ENCODE results near the gene C1QA. TPM values are rescaled to one million over a fixed set of nuclear protein-coding genes. Genes with fewer than 3 reads are reported as not detected.

Gene C1QA
- total RNA-seq, 1 experiment from 2014 or later = not detected

- no peak for TF ChIP-seq EZH2phosphoT487 (IDR thresholded peaks at IDR 0.05; ENCODE audit: borderline replicate concordance, low read length)
- no peak for TF ChIP-seq EZH2 (IDR thresholded peaks at IDR 0.05; ENCODE audit: low read length, unreplicated experiment)
- TF ChIP-seq CTCF (conservative IDR thresholded peaks at IDR 0.05; ENCODE audit: low read depth, low read length) = no peak
- ATAC-seq (no peak), DNase-seq (no peak)
- Histone ChIP-seq H3K36me3 (ENCODE audit: low read depth, low read length) (no peaks in the 10 kb centered on the region), H3K9me2 (replicated peaks; ENCODE audit: low read length) (no peaks in the 10 kb centered on the region), H3K79me2 (ENCODE audit: low read length) (no peaks in the 10 kb centered on the region), H2AFZ (ENCODE audit: low read length) (no peak overlapping the region), H3K27ac (ENCODE audit: low read length) (no peak overlapping the region), H3K4me3 (ENCODE audit: low read length) (no peak overlapping the region), H3F3A (ENCODE audit: low read length, unreplicated experiment) (no peaks in the 10 kb centered on the region), H3K27me3 (ENCODE audit: low read length) (peaks cover 10% of the 10 kb centered on the region), H3K4me1 (ENCODE audit: insufficient read depth, low read length) (no peaks in the 10 kb centered on the region), H3K9ac (ENCODE audit: low read length) (no peak overlapping the region), H3K4me2 (ENCODE audit: low read length) (no peak overlapping the region), H4K20me1 (ENCODE audit: low read length) (no peaks in the 10 kb centered on the region), H3K9me3 (ENCODE audit: low read length) (no peaks in the 10 kb centered on the region)
- CTCF ChIA-PET = no interaction called here
- BruUV-seq (replicated peaks) = no TSS peak
- POLR2A ChIA-PET (ENCODE audit: unreplicated experiment) = no interaction called here
- intact Hi-C loops (cut with micrococcal nuclease) = no loop called here
Observed at GRCh38 chr1:22661880-22662279, 25.5 kb downstream of the C1QA start.

GRCh38 chr1:22662318-22662717 lies 25.9 kb downstream of the C1QA start:
- peaks cover 9% of the 10 kb centered on the region; the same call in 1 of the 2 replicates for H3K27me3 ChIP-seq (ENCODE audit: low read length)
- no peaks in the 10 kb centered on the region for H3K79me2 ChIP-seq (ENCODE audit: low read length)
- CTCF ChIA-PET = no interaction called here
- TF ChIP-seq CTCF (conservative IDR thresholded peaks at IDR 0.05; ENCODE audit: low read depth, low read length) (no peak), EZH2 (IDR thresholded peaks at IDR 0.05; ENCODE audit: low read length, unreplicated experiment) (no peak), EZH2phosphoT487 (IDR thresholded peaks at IDR 0.05; ENCODE audit: borderline replicate concordance, low read length) (no peak)
- H3K4me3 ChIP-seq (ENCODE audit: low read length) = no peak overlapping the region
- no TSS peak for BruUV-seq (replicated peaks)
- peak; percentile 22; the same call in 1 of the 2 replicates for ATAC-seq
- no peaks in the 10 kb centered on the region for H3K4me1 ChIP-seq (ENCODE audit: insufficient read depth, low read length)
- POLR2A ChIA-PET (ENCODE audit: unreplicated experiment) = no interaction called here
- H3F3A ChIP-seq (ENCODE audit: low read length, unreplicated experiment) = no peaks in the 10 kb centered on the region
- no peaks in the 10 kb centered on the region for H3K9me2 ChIP-seq (replicated peaks; ENCODE audit: low read length)
- peak; percentile 28 for DNase-seq
- H3K36me3 ChIP-seq (ENCODE audit: low read depth, low read length) = no peaks in the 10 kb centered on the region
- no peak overlapping the region for H2AFZ ChIP-seq (ENCODE audit: low read length)
- no peak overlapping the region for H3K4me2 ChIP-seq (ENCODE audit: low read length)
- intact Hi-C loops (cut with micrococcal nuclease) = no loop called here
- H3K9me3 ChIP-seq (ENCODE audit: low read length) = no peaks in the 10 kb centered on the region
- no peaks in the 10 kb centered on the region for H4K20me1 ChIP-seq (ENCODE audit: low read length)
- H3K9ac ChIP-seq (ENCODE audit: low read length) = no peak overlapping the region
- no peak overlapping the region for H3K27ac ChIP-seq (ENCODE audit: low read length)

- no peaks in the 10 kb centered on the region for H3K9me2 ChIP-seq (replicated peaks; ENCODE audit: low read length)
- no peak overlapping the region for H3K27ac ChIP-seq (ENCODE audit: low read length)
- no peaks in the 10 kb centered on the region for H3K79me2 ChIP-seq (ENCODE audit: low read length)
- H2AFZ ChIP-seq (ENCODE audit: low read length) = no peak overlapping the region
- intact Hi-C loops (cut with micrococcal nuclease) = no loop called here
- H3K4me3 ChIP-seq (ENCODE audit: low read length) = no peak overlapping the region
- no peak overlapping the region for H3K4me2 ChIP-seq (ENCODE audit: low read length)
- H3K27me3 ChIP-seq (ENCODE audit: low read length) = peaks cover 9% of the 10 kb centered on the region
- no peaks in the 10 kb centered on the region for H3K36me3 ChIP-seq (ENCODE audit: low read depth, low read length)
- no peak for TF ChIP-seq EZH2phosphoT487 (IDR thresholded peaks at IDR 0.05; ENCODE audit: borderline replicate concordance, low read length)
- TF ChIP-seq CTCF (conservative IDR thresholded peaks at IDR 0.05; ENCODE audit: low read depth, low read length) = no peak
- no peak for TF ChIP-seq EZH2 (IDR thresholded peaks at IDR 0.05; ENCODE audit: low read length, unreplicated experiment)
- H3K4me1 ChIP-seq (ENCODE audit: insufficient read depth, low read length) = no peaks in the 10 kb centered on the region
- H3F3A ChIP-seq (ENCODE audit: low read length, unreplicated experiment) = no peaks in the 10 kb centered on the region
- no TSS peak for BruUV-seq (replicated peaks)
- DNase-seq (no peak), ATAC-seq (no peak)
- H4K20me1 ChIP-seq (ENCODE audit: low read length) = no peaks in the 10 kb centered on the region
- H3K9me3 ChIP-seq (ENCODE audit: low read length) = no peaks in the 10 kb centered on the region
- ChIA-PET POLR2A (ENCODE audit: unreplicated experiment) (no interaction called here), CTCF (no interaction called here)
- H3K9ac ChIP-seq (ENCODE audit: low read length) = no peak overlapping the region
Observed at GRCh38 chr1:22662986-22663408, 26.6 kb downstream of the C1QA start.

Measured in PC-3 (cell line).